ENCODE measurements around the gene SLC25A13.

SLC25A13 gene

DNA sequence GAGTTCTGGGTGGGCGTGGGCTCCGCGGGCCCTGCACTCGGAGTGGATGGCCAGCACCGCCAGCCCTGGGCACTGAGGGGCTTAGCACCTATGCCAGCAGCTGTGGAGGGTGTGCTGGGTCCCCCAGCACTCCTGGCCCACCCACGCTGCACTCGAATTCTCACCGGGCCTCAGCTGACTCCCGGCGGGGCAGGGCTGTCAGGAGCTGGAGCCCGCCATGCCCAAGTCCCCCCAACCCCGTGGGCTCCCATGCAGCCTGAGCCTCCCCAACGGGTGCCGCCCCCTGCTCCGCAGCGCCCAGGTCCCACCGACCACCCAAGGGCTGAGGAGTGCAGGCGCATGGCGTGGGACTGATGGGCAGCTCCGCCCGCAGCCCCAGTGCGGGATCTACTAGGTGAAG is 93.1 kb downstream of the SLC25A13 start:
- Mint-ChIP-seq H3K9me3 (peaks cover 5% of the 10 kb centered on the region), H3K4me1 (ENCODE audit: low read depth) (peaks cover 3% of the 10 kb centered on the region), H3K36me3 (ENCODE audit: low read depth) (peaks cover 30% of the 10 kb centered on the region), H3K4me3 (no peak overlapping the region), H3K27ac (no peak overlapping the region), H3K27me3 (no peaks in the 10 kb centered on the region)

DNA sequence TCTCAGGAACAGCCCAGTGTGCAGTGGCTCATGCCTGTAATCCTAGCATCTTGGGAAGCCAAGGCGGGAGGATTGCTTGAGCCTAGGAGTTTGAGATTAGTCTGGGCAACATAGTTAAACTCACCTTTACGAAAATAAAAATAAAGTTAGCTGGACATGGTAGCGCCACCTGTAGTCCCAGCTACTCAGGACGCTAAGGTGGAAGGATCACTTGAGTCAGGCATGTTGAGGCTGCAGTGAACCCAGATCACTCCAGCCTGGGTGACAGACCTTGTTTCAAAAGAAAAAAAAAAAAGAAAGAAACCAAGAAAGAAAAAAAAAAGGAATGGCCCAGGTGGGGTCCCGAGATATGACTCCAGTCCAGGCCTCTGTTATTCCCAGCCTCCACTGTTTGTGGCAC is 96.6 kb downstream of the SLC25A13 start:
- no peak overlapping the region for H3K27ac Mint-ChIP-seq
- peaks cover 13% of the 10 kb centered on the region for H3K36me3 Mint-ChIP-seq (ENCODE audit: low read depth)
- H3K27me3 Mint-ChIP-seq = no peaks in the 10 kb centered on the region
- no peak overlapping the region for H3K4me3 Mint-ChIP-seq
- H3K9me3 Mint-ChIP-seq = peaks cover 5% of the 10 kb centered on the region
- peaks cover 7% of the 10 kb centered on the region for H3K4me1 Mint-ChIP-seq (ENCODE audit: low read depth)

DNA sequence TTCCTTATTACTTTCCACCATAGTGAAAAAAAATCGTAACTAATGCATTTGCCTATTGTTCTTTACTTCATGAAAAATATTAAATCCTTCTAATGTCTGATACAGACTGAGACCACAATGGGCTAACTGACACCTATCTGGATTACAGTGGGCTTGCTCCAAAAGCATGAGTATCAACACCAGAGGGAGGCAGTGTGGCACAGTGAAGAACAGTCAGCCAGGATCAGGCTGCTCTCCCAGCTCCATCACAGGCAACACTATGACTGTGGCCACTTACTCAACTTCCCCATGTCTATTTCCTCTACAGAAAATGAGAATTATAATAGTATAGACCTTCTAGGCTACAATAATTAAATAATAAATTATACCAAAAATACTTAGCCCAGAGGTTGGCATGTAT is 97.2 kb downstream of the SLC25A13 start:
- Mint-ChIP-seq H3K4me1 (ENCODE audit: low read depth) (peaks cover 8% of the 10 kb centered on the region), H3K27ac (no peak overlapping the region), H3K4me3 (no peak overlapping the region), H3K27me3 (no peaks in the 10 kb centered on the region), H3K36me3 (ENCODE audit: low read depth) (peaks cover 11% of the 10 kb centered on the region), H3K9me3 (peaks cover 3% of the 10 kb centered on the region)

DNA sequence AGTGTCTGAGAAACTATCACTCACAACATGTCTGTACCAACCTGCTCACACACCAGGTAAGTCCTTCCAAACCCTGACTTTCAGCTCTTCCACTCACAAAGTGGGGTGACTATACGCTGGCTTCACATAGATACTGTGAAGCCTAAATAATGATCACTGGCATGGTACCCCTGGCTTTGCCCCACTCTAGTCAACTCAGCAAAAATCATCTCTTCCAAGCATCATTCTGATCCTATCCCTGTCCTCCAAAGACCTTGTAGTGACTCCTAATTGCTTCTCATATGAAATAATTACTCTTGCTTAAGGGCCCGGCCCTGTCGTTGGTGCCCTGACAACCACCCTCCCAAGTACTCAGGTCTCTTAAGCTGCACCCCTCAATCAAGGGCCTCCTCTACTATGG is 97.8 kb downstream of the SLC25A13 start:
- Mint-ChIP-seq H3K27me3 (no peaks in the 10 kb centered on the region), H3K4me3 (no peak overlapping the region), H3K9me3 (no peaks in the 10 kb centered on the region), H3K27ac (no peak overlapping the region), H3K36me3 (ENCODE audit: low read depth) (peaks cover 5% of the 10 kb centered on the region), H3K4me1 (ENCODE audit: low read depth) (peaks cover 8% of the 10 kb centered on the region)

DNA sequence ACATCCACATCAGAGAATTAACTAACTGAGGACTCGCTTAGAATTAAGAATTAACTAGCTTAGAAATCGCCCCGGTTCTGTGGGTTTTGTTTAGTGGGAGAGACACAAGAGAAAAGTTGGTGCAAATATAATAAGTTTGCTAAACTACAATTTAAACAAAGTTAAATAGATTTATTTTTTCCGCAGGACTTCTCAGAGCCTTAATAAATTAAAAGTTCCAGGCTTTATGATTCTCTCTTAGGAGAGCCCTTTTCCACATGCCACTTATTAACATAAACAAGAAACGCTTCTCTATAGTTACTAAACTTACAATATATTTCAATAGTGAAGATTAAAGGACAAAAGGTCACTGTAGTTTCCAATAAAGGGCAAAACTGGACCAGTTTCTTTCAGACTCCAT is 100.0 kb downstream of the SLC25A13 start:
- Mint-ChIP-seq H3K27ac (no peak overlapping the region), H3K4me3 (no peak overlapping the region), H3K36me3 (ENCODE audit: low read depth) (no peaks in the 10 kb centered on the region), H3K9me3 (no peaks in the 10 kb centered on the region), H3K27me3 (no peaks in the 10 kb centered on the region), H3K4me1 (ENCODE audit: low read depth) (peaks cover 8% of the 10 kb centered on the region)

DNA sequence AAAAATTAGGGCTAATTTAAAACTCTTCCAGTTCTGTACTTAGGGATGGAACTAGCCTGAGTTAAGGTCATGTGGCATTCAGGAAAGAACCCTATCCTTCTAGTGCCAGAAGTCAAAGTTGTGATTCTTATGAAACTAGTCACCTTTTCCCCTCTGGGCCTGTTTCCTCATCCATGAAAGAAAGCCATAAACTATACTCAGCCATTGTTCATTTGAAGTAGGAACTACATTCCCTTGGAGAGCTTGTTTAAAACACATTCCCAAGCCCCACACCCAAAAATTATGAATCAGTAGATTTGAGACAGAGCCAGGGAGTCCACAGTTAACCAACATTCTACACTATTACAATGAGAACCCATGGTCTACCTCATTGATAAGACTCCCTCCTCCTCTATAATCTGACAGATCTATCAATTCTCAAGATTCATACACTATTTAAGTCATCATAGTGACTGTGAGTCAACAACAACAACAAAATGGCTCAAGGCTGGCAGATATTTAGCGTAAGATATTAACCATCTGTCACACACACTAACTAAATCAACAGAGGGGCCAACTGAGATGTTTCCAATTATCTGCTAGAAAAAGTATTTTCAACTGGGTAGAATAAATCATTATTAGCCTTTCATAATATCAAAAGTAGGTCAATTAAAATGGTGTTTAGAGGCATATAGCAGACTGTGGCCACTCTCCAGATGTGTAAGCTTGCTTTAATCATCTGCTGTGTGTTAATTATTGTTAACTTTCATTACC is 102.3 kb downstream of the SLC25A13 start:
- Mint-ChIP-seq H3K9me3 (peaks cover 5% of the 10 kb centered on the region), H3K36me3 (ENCODE audit: low read depth) (peaks cover 5% of the 10 kb centered on the region), H3K27ac (no peak overlapping the region), H3K4me1 (ENCODE audit: low read depth) (peaks cover 8% of the 10 kb centered on the region), H3K4me3 (no peak overlapping the region), H3K27me3 (no peaks in the 10 kb centered on the region)

DNA sequence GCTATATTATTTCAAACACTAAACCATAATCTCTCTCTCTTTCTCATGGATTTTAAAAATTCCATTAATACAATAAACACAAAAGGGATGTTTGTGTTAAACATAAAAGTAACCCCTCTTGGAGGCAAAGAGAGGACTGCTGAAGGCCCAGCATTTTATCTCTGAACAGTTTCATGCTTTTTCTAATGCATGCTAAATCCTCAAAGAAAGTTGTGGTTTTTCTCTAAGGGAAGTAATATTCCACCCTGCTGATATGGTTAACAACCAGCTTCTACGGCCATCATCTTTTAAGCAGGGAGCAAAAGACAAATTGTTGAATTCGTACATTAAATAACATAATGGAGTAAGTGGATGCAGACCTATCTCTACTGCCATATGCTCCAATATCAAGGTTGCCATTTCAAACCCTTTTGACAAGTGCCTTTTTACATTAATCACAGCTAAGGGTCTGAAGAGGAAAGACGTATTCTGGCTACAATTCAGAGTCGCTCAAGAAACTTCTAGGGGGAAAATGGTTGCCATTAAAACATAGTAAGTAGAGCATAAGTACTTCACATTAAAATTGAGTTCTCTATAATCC is 103.1 kb downstream of the SLC25A13 start:
- peaks cover 5% of the 10 kb centered on the region for H3K36me3 Mint-ChIP-seq (ENCODE audit: low read depth)
- H3K27ac Mint-ChIP-seq = no peak overlapping the region
- H3K27me3 Mint-ChIP-seq = no peaks in the 10 kb centered on the region
- peaks cover 8% of the 10 kb centered on the region for H3K4me1 Mint-ChIP-seq (ENCODE audit: low read depth)
- no peak overlapping the region for H3K4me3 Mint-ChIP-seq
- peaks cover 5% of the 10 kb centered on the region for H3K9me3 Mint-ChIP-seq

DNA sequence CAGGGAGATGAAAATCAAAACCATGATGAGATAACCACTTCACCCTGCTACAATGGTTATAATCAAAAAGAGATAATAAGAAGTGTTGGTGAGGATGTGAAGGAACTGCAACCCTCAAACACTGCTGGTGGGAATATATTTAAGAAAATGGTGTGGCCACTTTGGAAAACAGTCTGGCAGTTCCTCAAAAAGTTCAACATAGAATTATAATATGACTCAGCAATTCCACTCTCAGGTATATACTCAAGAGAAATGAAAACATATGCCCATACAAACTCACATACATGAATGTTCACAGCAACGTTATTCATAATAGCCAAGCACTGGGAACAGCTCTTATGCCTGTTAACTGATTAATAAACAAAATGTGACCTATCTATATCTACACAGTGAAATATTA is 104.8 kb downstream of the SLC25A13 start:
- no peak overlapping the region for H3K4me3 Mint-ChIP-seq
- peaks cover 5% of the 10 kb centered on the region for H3K36me3 Mint-ChIP-seq (ENCODE audit: low read depth)
- peaks cover 8% of the 10 kb centered on the region for H3K4me1 Mint-ChIP-seq (ENCODE audit: low read depth)
- H3K9me3 Mint-ChIP-seq = peaks cover 5% of the 10 kb centered on the region
- H3K27ac Mint-ChIP-seq = no peak overlapping the region
- no peaks in the 10 kb centered on the region for H3K27me3 Mint-ChIP-seq

DNA sequence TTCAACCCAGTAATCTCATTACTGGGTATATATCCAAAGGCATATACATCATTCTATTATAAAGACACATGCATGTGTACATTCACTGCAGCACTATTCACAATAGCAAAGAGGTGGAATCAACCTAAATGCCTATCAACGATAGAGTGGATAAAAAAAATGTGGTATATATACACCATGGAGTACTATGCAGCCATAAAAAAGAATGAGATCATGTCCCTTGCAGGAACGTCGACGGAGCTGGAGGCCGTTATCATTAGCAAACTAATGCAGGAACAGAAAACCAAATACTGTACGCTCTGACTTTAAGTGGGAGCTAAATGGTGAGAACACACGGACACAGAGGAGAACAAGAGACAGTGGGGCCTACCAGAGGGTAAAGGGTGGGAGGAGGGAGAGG is 105.5 kb downstream of the SLC25A13 start:
- peaks cover 5% of the 10 kb centered on the region for H3K9me3 Mint-ChIP-seq
- H3K36me3 Mint-ChIP-seq (ENCODE audit: low read depth) = peaks cover 5% of the 10 kb centered on the region
- H3K27ac Mint-ChIP-seq = no peak overlapping the region
- peaks cover 8% of the 10 kb centered on the region for H3K4me1 Mint-ChIP-seq (ENCODE audit: low read depth)
- H3K27me3 Mint-ChIP-seq = no peaks in the 10 kb centered on the region
- H3K4me3 Mint-ChIP-seq = no peak overlapping the region

DNA sequence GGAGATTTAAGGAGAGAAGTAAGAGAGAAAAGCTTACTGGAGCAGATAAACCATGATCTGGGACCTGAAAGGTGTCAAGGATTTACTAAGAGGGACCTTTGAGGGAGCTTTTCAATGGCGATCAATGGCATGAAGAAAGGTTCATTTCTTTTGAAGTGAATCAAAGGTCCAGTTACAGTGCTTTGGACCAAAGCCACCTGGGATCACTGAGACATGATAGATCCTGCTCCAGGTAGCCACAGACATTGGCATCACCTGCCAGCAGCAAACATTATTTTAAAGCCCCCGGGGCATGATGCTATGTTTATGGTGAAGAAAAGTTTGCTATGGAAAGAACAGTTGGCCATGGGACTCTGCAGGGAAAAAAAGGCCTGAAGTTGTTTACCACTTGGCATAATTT is 109.4 kb downstream of the SLC25A13 start:
- Mint-ChIP-seq H3K9me3 (peaks cover 5% of the 10 kb centered on the region), H3K4me3 (no peak overlapping the region), H3K27ac (no peak overlapping the region), H3K27me3 (no peaks in the 10 kb centered on the region), H3K36me3 (ENCODE audit: low read depth) (peaks cover 19% of the 10 kb centered on the region), H3K4me1 (ENCODE audit: low read depth) (no peaks in the 10 kb centered on the region)

DNA sequence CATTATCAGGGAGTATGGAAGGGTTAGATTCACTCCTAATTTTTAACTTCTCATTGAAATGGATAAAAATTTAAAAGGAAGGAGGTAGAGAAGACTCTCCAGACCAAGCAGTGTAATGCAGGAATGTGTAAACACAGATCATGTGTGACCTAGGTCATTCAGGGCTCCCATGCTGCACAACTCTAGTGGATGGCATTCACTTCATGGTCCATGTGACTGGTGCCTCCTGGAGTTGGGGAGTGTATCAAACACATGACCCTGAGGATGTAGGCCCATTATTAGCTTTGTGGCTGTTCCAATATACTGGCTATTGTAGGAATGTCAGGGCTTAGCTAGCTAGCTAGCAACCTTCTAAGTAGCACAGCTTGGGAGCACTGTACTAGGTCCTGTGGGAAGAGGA is 109.9 kb downstream of the SLC25A13 start:
- Mint-ChIP-seq H3K4me1 (ENCODE audit: low read depth) (no peaks in the 10 kb centered on the region), H3K27ac (no peak overlapping the region), H3K9me3 (peaks cover 5% of the 10 kb centered on the region), H3K36me3 (ENCODE audit: low read depth) (peaks cover 21% of the 10 kb centered on the region), H3K4me3 (no peak overlapping the region), H3K27me3 (no peaks in the 10 kb centered on the region)

DNA sequence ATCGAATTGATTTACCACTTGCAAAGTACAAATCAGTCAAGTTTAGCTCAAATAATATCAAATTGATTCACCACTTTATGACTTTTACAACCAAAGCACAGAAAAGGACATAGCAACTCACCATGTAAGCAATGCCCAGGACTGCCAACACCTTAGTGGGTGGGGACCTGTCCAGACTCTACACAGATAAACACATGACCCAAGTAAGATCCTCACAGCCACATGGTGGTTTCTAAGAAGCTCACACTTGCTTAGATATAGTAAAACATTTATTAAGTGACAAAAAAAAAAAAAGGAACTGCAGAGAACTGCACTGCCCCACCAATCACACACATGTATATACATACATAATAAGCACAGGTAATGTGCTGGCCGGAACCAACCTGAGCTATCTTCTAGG is 116.2 kb downstream of the SLC25A13 start:
- no peak overlapping the region for H3K4me3 Mint-ChIP-seq
- no peaks in the 10 kb centered on the region for H3K27me3 Mint-ChIP-seq
- peaks cover 28% of the 10 kb centered on the region for H3K36me3 Mint-ChIP-seq (ENCODE audit: low read depth)
- H3K9me3 Mint-ChIP-seq = no peaks in the 10 kb centered on the region
- H3K27ac Mint-ChIP-seq = no peak overlapping the region
- no peaks in the 10 kb centered on the region for H3K4me1 Mint-ChIP-seq (ENCODE audit: low read depth)

DNA sequence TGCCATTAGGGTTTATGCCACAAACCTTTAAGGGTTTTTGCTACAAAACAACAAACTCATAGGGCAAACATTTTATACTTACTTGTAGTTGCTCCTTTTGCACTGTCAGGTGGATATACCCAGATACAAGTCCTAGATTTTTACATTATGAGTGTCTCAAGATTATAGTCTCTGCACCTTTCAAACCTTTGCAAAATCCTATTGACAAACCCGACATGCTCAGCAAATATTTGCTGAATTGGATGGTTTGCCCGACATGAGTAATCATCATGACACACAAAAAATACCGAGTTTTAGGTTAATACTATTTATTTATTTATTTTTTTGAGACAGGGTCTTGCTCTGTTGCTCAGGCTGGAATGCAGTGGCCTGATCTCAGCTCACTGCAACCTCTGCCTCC is 117.3 kb downstream of the SLC25A13 start:
- Mint-ChIP-seq H3K27ac (no peak overlapping the region), H3K4me1 (ENCODE audit: low read depth) (no peaks in the 10 kb centered on the region), H3K9me3 (no peaks in the 10 kb centered on the region), H3K36me3 (ENCODE audit: low read depth) (peaks cover 28% of the 10 kb centered on the region), H3K4me3 (no peak overlapping the region), H3K27me3 (no peaks in the 10 kb centered on the region)

DNA sequence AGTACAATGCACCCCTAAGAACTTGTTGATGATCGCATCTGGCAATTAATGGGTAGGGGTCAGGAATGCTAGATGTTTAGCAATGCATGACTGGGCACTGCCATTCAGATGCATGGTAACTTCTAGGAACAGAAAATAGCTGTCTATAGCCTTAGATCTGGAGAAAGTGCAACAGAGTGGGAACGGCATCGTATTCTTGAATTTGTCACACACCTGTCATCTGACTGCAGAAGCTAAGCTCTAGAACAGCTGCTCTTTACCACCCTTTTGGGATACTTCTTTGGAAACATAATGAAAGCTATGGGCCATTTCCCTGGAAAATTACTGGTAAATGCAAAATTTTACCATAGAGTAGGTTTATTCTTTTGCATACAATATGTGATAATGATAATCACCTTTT is 118.1 kb downstream of the SLC25A13 start:
- no peaks in the 10 kb centered on the region for H3K4me1 Mint-ChIP-seq (ENCODE audit: low read depth)
- no peaks in the 10 kb centered on the region for H3K27me3 Mint-ChIP-seq
- peaks cover 22% of the 10 kb centered on the region for H3K36me3 Mint-ChIP-seq (ENCODE audit: low read depth)
- no peak overlapping the region for H3K27ac Mint-ChIP-seq
- H3K4me3 Mint-ChIP-seq = no peak overlapping the region
- H3K9me3 Mint-ChIP-seq = no peaks in the 10 kb centered on the region

DNA sequence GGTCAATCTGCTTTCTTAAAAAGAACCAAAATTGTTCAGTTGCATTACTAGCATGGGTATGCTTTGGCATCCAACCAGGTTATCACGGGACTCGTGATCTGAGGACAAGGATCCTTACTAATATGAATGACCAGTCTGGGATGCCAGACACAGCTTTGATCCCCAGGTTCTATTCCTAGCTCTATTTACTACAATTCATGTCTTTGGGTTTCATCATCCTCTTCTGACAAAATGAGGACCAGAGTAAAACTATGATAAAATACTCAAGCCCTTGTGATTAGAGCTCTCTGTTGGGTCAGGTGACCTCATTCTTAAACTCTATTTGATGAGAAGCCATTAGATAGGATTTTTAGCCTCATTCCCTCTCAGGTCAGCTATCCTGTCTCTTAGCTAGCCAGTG is 119.8 kb downstream of the SLC25A13 start:
- H3K27ac Mint-ChIP-seq = no peak overlapping the region
- H3K9me3 Mint-ChIP-seq = no peaks in the 10 kb centered on the region
- H3K4me3 Mint-ChIP-seq = no peak overlapping the region
- no peaks in the 10 kb centered on the region for H3K4me1 Mint-ChIP-seq (ENCODE audit: low read depth)
- no peaks in the 10 kb centered on the region for H3K27me3 Mint-ChIP-seq
- H3K36me3 Mint-ChIP-seq (ENCODE audit: low read depth) = peaks cover 13% of the 10 kb centered on the region

DNA sequence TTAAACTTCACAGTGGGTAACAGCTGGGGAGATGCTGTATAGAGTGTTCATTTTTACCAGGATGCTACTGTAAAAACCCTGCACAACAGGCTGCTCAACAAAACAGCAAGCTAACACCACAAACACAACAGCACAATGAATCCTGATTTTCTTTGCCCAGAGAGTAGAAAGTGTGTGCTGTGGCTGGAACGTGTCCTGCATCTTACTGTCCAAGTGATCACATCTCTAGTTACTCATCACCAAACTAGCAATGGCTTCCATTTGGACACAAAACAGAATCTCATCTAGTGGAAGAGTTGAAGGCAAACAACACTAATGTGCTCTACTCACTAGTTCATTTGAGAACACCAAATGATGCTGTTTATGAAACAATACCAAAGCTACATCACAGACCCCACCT is 121.2 kb downstream of the SLC25A13 start:
- H3K27ac Mint-ChIP-seq = no peak overlapping the region
- no peaks in the 10 kb centered on the region for H3K27me3 Mint-ChIP-seq
- no peaks in the 10 kb centered on the region for H3K4me1 Mint-ChIP-seq (ENCODE audit: low read depth)
- no peak overlapping the region for H3K4me3 Mint-ChIP-seq
- H3K36me3 Mint-ChIP-seq (ENCODE audit: low read depth) = peaks cover 16% of the 10 kb centered on the region
- H3K9me3 Mint-ChIP-seq = no peaks in the 10 kb centered on the region

All from stimulated activated naive CD8-positive, alpha-beta T cell treated with anti-CD3 and anti-CD28 coated beads, Interleukin-15, Interleukin-2, amounts not matched to agents 100 ng/mL and 50 ng/mL, for 24 hours (primary cell).